Choroid plexus epithelial cell (primary cell): ENCODE results near the gene RANBP3.
"Not testable (repeated sequence)": the region's sequence is repeated elsewhere in the genome, so short reads cannot be mapped to it uniquely, and the experiment has no call there.

Experiments used
- DNase-seq: peaks from one replicate; pipeline ENCODE4 v3.0.0-alpha.2; 2010; ENCODE audit warnings: low read depth
- H3K4me3 ChIP-seq: 2 replicates; pipeline ENCODE4 v1.5.1; 2011; ENCODE audit warnings: low read depth, mild to moderate bottlenecking, control low read depth, low read length, moderate library complexity
- TF ChIP-seq, protein P1 (sequence below): conservative IDR thresholded peaks from 2 replicates; pipeline ENCODE4 v1.5.1; 2011; ENCODE audit warnings: low read depth, mild to moderate bottlenecking, control low read depth, inconsistent platforms, low read length, moderate library complexity

The RANBP3 gene

DNA sequence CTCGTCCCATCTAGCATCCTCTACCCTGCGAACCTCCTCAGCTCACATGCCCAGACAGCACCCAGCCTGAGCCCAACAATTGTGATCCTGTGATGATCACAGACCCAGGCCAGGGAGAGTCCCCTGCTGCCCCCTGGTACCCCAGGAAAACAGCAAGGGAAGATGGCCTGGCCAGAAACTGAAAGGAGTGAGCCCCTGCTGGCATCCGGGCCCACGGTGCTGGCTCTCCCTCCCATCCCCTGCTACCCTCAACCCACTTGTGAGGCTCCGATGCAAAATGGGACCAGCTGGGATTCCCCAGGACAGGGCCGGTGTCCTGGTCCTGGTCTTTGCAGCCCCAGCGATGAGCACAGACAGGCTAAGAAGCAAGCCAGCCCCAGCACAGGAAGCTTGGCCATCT is 14.1 kb downstream of the RANBP3 start:
- TF ChIP-seq, protein P1, sequence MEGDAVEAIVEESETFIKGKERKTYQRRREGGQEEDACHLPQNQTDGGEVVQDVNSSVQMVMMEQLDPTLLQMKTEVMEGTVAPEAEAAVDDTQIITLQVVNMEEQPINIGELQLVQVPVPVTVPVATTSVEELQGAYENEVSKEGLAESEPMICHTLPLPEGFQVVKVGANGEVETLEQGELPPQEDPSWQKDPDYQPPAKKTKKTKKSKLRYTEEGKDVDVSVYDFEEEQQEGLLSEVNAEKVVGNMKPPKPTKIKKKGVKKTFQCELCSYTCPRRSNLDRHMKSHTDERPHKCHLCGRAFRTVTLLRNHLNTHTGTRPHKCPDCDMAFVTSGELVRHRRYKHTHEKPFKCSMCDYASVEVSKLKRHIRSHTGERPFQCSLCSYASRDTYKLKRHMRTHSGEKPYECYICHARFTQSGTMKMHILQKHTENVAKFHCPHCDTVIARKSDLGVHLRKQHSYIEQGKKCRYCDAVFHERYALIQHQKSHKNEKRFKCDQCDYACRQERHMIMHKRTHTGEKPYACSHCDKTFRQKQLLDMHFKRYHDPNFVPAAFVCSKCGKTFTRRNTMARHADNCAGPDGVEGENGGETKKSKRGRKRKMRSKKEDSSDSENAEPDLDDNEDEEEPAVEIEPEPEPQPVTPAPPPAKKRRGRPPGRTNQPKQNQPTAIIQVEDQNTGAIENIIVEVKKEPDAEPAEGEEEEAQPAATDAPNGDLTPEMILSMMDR = no peak
- no peak for DNase-seq
- no peak overlapping the region for H3K4me3 ChIP-seq

DNA sequence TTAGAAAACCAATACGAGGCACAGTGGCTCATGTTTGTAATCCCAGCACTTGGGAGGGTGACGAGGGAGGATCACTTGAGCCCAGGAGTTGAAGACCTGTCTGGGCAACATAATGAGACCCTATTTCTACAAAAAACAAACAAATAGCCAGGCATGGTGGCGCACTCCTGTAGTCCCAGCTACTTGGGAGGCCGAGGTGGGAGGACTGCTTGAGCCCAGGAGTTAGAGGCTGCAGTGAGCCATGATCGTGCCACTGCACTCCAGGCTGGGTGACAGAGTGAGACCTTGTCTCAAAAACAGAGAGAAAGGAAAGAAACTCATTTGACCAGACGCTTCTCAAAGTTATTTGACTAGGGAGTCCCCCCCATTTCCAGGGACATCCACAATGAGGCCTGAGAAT is 14.7 kb downstream of the RANBP3 start:
- not testable (repeated sequence) for H3K4me3 ChIP-seq, DNase-seq

DNA sequence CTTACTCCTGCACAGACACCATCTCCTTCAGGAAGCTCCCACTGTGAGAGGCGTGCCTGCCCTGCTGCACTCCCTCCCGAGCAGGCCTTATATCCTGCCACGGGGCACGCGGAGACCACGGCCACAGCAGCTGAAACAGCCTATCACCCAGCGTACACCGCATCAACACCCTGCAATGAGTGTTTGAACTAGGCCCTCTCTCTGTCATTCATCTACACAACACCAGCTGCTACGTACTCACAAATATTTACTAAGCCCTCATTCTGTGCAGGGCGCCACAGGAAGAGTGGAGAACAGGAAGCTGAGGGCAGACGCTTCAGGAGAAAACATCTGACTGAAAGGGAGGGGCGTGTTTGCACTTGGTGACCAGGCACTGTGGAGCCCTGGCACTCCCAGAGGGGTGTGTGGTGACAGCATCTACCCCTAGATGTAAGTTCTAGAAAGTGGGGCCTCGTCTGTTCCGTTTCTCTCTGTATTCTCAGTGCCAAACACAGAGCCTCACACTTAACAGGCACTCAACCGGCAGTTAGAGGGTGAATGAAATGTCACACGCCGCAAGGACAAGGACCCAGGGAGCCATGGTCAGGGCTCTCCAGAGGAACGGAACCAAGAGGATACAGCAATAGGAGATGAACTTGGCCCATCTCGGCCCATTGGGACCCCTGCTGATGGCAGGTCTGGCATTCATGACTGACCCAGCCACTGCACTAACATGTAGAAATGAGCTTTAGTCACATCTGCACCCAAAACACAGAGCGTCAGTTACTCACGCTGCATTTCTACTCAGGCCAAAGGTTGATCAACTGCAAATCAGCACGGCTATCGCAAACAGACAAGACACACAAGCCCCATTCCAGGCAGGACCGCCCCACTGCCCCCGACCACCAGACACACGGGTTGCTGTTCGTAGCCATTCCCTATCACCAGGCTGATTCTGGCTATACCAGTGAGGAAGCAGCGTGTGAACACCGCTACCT is 15.7 kb downstream of the RANBP3 start:
- H3K4me3 ChIP-seq = no peak overlapping the region
- TF ChIP-seq, protein P1 = no peak
- DNase-seq = peak; percentile 95

DNA sequence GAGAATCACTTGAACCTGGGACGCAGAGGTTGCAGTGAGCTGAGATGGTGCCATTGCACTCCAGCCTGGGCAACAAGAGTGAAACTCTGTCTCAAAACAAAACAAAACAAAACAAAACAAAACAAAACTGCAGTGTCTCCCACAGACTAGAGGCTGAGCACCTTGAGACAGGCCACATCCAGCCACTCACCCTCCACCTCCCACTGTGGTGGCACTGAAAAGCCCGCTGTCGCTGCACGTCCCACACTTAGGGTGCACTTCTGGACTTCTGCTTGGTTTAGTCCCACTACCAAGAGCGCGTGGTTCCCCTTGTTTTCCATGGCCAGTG is 16.3 kb downstream of the RANBP3 start:
- DNase-seq = not testable (repeated sequence)
- peak overlapping the region; percentile 8 for H3K4me3 ChIP-seq

DNA sequence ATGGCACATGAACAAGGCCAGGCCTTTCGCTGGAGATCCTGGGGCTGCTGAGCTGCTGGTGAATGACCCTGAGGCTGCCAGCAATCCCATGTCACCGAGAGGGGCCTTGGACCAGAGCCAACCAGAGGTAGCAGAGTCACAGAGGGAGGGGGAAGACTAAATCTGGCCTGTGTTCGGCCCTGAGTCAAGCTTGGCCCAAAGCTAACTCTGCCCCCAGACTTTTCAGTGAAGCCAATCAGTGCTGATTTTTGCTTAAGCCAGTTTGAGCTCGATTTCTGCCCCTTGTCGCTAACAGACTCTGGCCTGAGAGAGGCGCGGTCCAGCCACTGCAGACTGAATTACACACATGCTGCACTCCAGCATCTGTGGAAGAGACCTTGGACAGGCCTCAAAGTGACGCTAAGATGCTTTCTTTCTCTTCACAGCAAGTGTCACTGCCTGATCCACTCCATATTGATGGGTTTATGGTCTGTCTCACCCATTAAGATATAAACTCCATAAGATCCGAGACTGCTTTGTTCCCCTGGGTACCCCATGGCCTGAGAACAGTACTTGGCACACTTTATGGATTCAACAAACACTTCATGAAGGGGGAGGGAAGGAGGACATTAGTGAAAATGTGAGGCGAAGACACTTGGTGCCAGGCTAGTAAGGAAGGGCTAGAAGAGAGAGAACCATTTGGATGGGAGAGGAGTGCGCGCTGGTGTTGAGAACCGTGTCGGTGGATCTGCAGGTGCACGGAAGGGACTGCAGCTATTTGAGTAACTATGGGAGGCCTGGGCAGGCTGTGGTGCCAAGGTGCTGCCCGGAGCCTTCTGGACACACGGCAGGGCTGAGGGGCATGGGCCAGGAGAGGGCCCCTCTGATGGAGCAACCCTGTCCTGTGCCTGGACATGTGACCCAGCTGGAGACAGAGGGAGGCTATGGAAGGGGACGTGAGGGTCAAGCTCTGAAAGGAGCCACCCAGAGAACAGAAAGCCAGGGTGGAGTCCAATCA is 17.6 kb downstream of the RANBP3 start:
- TF ChIP-seq, protein P1 = no peak
- no peak for DNase-seq
- H3K4me3 ChIP-seq = no peak overlapping the region

DNA sequence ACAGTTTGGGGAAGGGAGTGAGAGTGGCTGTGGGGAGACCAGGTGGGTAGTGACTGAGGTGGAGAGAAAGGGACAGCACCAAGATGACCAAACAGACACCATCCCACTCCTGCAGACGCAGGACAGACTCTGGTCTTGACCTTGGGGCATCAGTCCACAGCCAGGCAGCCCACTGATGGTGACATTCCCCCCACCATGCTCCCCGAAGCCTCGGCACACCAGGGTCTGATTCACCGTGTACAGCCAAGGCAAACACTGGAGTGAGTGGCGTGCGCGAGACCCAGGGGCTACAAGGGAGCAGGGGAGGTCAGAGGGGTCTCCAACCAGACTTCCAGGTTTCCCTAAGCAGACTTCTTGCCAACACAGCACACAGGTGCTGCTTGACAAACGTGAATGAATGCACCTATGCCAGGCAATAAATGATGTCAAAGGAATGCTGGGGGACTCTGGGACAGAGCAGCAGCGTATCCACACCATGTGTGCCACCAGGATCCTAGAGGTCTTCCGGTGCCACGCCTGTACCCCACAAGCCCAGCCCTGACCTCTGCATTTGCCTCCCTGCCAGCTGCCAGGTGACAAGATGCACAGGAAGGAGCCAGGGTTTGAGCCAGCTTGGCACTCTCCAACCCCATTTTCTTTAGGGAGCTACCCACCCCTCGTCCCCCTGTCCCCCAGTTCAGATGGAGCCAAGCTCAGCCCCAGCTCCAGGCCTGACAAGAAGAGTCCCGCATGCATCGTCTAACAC is 18.5 kb downstream of the RANBP3 start:
- TF ChIP-seq, protein P1 = no peak
- DNase-seq = no peak
- H3K4me3 ChIP-seq = no peak overlapping the region

DNA sequence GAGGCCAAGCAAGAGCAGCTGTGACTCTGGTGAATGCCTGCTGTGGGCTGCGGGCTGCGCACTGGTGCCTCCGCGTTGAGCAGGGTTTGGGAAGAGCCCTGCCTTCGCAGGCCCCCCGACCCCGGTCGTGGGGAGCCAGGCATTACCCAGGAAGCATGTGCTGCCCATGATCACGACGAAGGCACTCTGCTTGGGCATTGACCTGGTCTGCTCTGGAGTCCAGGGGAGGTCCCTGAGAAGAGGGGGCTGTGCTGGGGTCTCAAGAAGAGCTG is 19.2 kb downstream of the RANBP3 start:
- no peak overlapping the region for H3K4me3 ChIP-seq
- TF ChIP-seq, protein P1 = no peak
- DNase-seq = no peak
